WTC11 (cell line): ENCODE measurements around the gene AGMAT. TPM values are rescaled to one million over a fixed set of nuclear protein-coding genes. Genes with fewer than 3 reads are reported as not detected.

Source experiments
- ATAC-seq: fragments of 200-7000 bp; cut with Tn5 transposase; 2 replicates; pipeline ENCODE4 v1.10.0; 2021; ENCODE audit warnings: mild to moderate bottlenecking, moderate library complexity
- Bru-seq: library from RNA; stranded (reverse); fragments of 400-500 nt; gene quantifications from one replicate; lab custom pipeline; 2021; lab: Mats Ljungman, UMichigan
- CTCF ChIA-PET: fragments of 300-600 bp; sonication (Branson Sonifier 250); formaldehyde crosslinking; loops from one replicate; lab custom pipeline; 2021; ENCODE audit warnings: antibody characterized with exemption; lab: Charles Lee
- POLR2A ChIA-PET: fragments of 350-600 bp; sonication (Branson Sonifier 250); formaldehyde crosslinking; loops from one replicate; lab custom pipeline; 2021; ENCODE audit warnings: antibody characterized with exemption; lab: Charles Lee
- DNase-seq: peaks from one replicate; pipeline ENCODE4 v3.0.0; 2021; ENCODE audit warnings: low spot score
- H3K27ac Mint-ChIP-seq: 2 replicates; pipeline ENCODE4 v1.8.0; 2021; ENCODE audit warnings: mixed read lengths
- H3K27me3 Mint-ChIP-seq: 2 replicates; pipeline ENCODE4 v1.8.0; 2021; ENCODE audit warnings: low read depth, mild to moderate bottlenecking, moderate library complexity, mixed read lengths
- H3K36me3 Mint-ChIP-seq: 2 replicates; pipeline ENCODE4 v1.8.0; 2021; ENCODE audit warnings: mixed read lengths
- H3K4me1 Mint-ChIP-seq: 2 replicates; pipeline ENCODE4 v1.8.0; 2022; ENCODE audit warnings: mixed read lengths
- H3K4me3 Mint-ChIP-seq: 2 replicates; pipeline ENCODE4 v1.8.0; 2021; ENCODE audit warnings: mild to moderate bottlenecking, moderate library complexity, mixed read lengths
- H3K9me3 Mint-ChIP-seq: 2 replicates; pipeline ENCODE4 v1.8.0; 2021; ENCODE audit warnings: mixed read lengths
- CTCF ChIP-seq: fragments of 200-600 bp; IDR thresholded peaks from 2 replicates; pipeline ENCODE4 v1.8.0; 2022; ENCODE audit warnings: antibody characterized with exemption
- ERG ChIP-seq: fragments of 250-450 bp; sonication (Bioruptor Pico); IDR thresholded peaks from 2 replicates; pipeline ENCODE4 v1.8.0; 2021; ENCODE audit warnings: mild to moderate bottlenecking
- ESRRA ChIP-seq: sonication (generic); formaldehyde crosslinking; IDR thresholded peaks from 2 replicates; pipeline ENCODE4 v1.8.1; 2022; ENCODE audit warnings: mild to moderate bottlenecking, missing genetic modification reagents, borderline replicate concordance
- FOXP4 ChIP-seq: sonication (generic); formaldehyde crosslinking; IDR thresholded peaks from 2 replicates; pipeline ENCODE4 v1.8.0; 2022; ENCODE audit warnings: mild to moderate bottlenecking, missing genetic modification reagents
- GABPB1 ChIP-seq: sonication (generic); formaldehyde crosslinking; IDR thresholded peaks from 2 replicates; pipeline ENCODE4 v1.8.1; 2023; ENCODE audit warnings: mild to moderate bottlenecking, missing genetic modification reagents
- GTF2I ChIP-seq: fragments of 250-450 bp; sonication (Bioruptor Pico); conservative IDR thresholded peaks from 2 replicates; pipeline ENCODE4 v1.4.0; 2021; ENCODE audit warnings: mild to moderate bottlenecking
- HMGXB4 ChIP-seq: sonication (generic); formaldehyde crosslinking; IDR thresholded peaks from 2 replicates; pipeline ENCODE4 v1.8.1; 2023; ENCODE audit warnings: mild to moderate bottlenecking, moderate library complexity, missing genetic modification reagents
- MAX ChIP-seq: sonication (generic); formaldehyde crosslinking; IDR thresholded peaks from 2 replicates; pipeline ENCODE4 v1.8.0; 2022; ENCODE audit warnings: mild to moderate bottlenecking, missing genetic modification reagents
- MLX ChIP-seq: sonication (generic); formaldehyde crosslinking; IDR thresholded peaks from 2 replicates; pipeline ENCODE4 v1.8.1; 2023; ENCODE audit warnings: mild to moderate bottlenecking, missing genetic modification reagents, moderate library complexity
- MYBL2 ChIP-seq: sonication (generic); formaldehyde crosslinking; IDR thresholded peaks from 2 replicates; pipeline ENCODE4 v1.8.1; 2023; ENCODE audit warnings: mild to moderate bottlenecking, moderate library complexity, missing genetic modification reagents
- NFYB ChIP-seq: sonication (generic); formaldehyde crosslinking; conservative IDR thresholded peaks from 2 replicates; pipeline ENCODE4 v1.8.0; 2022; ENCODE audit warnings: low read depth, missing genetic modification reagents
- SP1 ChIP-seq: sonication (generic); formaldehyde crosslinking; conservative IDR thresholded peaks from 2 replicates; pipeline ENCODE4 v1.8.1; 2022; ENCODE audit warnings: missing genetic modification reagents
- TCF7 ChIP-seq: sonication (generic); formaldehyde crosslinking; IDR thresholded peaks from 2 replicates; pipeline ENCODE4 v1.8.0; 2022; ENCODE audit warnings: mild to moderate bottlenecking, low read depth, missing genetic modification reagents, moderate library complexity
- USF2 ChIP-seq: sonication (generic); formaldehyde crosslinking; IDR thresholded peaks from 2 replicates; pipeline ENCODE4 v1.8.1; 2023; ENCODE audit warnings: mild to moderate bottlenecking, missing genetic modification reagents, moderate library complexity
- ZBTB43 ChIP-seq: sonication (generic); formaldehyde crosslinking; IDR thresholded peaks from 2 replicates; pipeline ENCODE4 v1.8.1; 2023; ENCODE audit warnings: mild to moderate bottlenecking, missing genetic modification reagents
- ZMAT4 ChIP-seq: fragments of 250-450 bp; sonication (Bioruptor Pico); IDR thresholded peaks from 2 replicates; pipeline ENCODE4 v1.9.0; 2021; ENCODE audit warnings: mild to moderate bottlenecking
- long read RNA-seq, 3 experiments: library from RNA in 1 of 3; library from capped mRNA in 1 of 3; library from polyadenylated mRNA in 1 of 3; unstranded in 2 of 3; stranded (forward) in 1 of 3; transcript quantifications; one replicate each; pipeline ENCODE4 v2.0.0, GENCODE V29; 2021
- total RNA-seq: library from RNA; stranded (reverse); gene quantifications from 3 replicates; pipeline ENCODE4 v1.2.3, GENCODE V29; 2021

AGMAT gene
- total RNA-seq: 4.9 to 5.6 TPM (median 5.5 TPM) in 3 replicates
- Bru-seq, nascent RNA: percentile 45 among the genes with signal in this experiment
- long read RNA-seq, experiment 1, transcript AGMAT-201 (7 exons, 2,500 nt): major isoform, 6 of 8 reads
- long read RNA-seq, experiment 1, partial matches to known transcripts: 0 of 8 reads
- long read RNA-seq, experiment 1, other reads (novel, unspliced or antisense): 2 of 8 reads
- long read RNA-seq, experiment 2, transcript AGMAT-201 (7 exons, 2,500 nt): major isoform, 5 of 6 reads
- long read RNA-seq, experiment 2, partial matches to known transcripts: 1 of 6 reads
- long read RNA-seq, experiment 2, other reads (novel, unspliced or antisense): 0 of 6 reads
- long read RNA-seq, experiment 3, partial matches to known transcripts: 0 of 2 reads
- long read RNA-seq, experiment 3, other reads (novel, unspliced or antisense): 0 of 2 reads

GRCh38 chr1:15584489-15585363 lies at the start of gene AGMAT:
Gene AGMAT (minus strand): TSS chr1:15585051. CDS start chr1:15584967, 84 bp downstream.
- H3K4me1 Mint-ChIP-seq: no peaks in the 10 kb centered on the region
- TF ChIP-seq HMGXB4 (CRISPR knock-in tag): peak; percentile 93
- no peak for TF ChIP-seq MLX (CRISPR knock-in tag)
- TF ChIP-seq MAX: peak; percentile 90
- TF ChIP-seq ESRRA: no peak
- peak; percentile 41; the same call in 1 of the 2 replicates for TF ChIP-seq SP1
- peak; percentile 22; the same call in 1 of the 2 replicates for TF ChIP-seq USF2 (CRISPR knock-in tag)
- peak; percentile 70; the same call in 1 of the 2 replicates for TF ChIP-seq MYBL2 (CRISPR knock-in tag)
- TF ChIP-seq GABPB1 (CRISPR knock-in tag): peak; percentile 58
- 0 out of 2 replicates have a peak, but pooled peaks have one; percentile 46 for TF ChIP-seq ZBTB43 (CRISPR knock-in tag)
- no peak for TF ChIP-seq ZMAT4 (CRISPR knock-in tag)
- peak; percentile 16; the same call in 1 of the 2 replicates for TF ChIP-seq CTCF
- 0 out of 2 replicates have a peak, but pooled peaks have one; percentile 51 for TF ChIP-seq GTF2I
- peak; percentile 31; the same call in 1 of the 2 replicates for TF ChIP-seq TCF7 (CRISPR knock-in tag)
- TF ChIP-seq ERG (CRISPR knock-in tag): no peak
- peak; percentile 45; the same call in 1 of the 2 replicates for TF ChIP-seq FOXP4
- TF ChIP-seq NFYB (CRISPR knock-in tag): 0 out of 2 replicates have a peak, but pooled peaks have one; percentile 14
- H3K27me3 Mint-ChIP-seq: no peaks in the 10 kb centered on the region
- peaks cover 7% of the 10 kb centered on the region for H3K36me3 Mint-ChIP-seq
- peak; percentile 85 for DNase-seq
- H3K4me3 Mint-ChIP-seq: peak within 1 kb of the TSS; percentile 67
- peaks cover 7% of the 10 kb centered on the region for H3K9me3 Mint-ChIP-seq
- peak; percentile 90 for ATAC-seq
- CTCF ChIA-PET: interaction anchor here (0.6 to 1.0 kb wide), 7 partner anchors 8 to 158 kb away, joined by 3 to 8 read pairs (median 4); partner anchors contain the start of genes CASP9 and TMEM82
- H3K27ac Mint-ChIP-seq: no peak within 1 kb of the TSS
- POLR2A ChIA-PET: interaction anchor here (0.6 kb wide), 1 partner anchor 45 kb away, joined by 5 read pairs; no protein-coding TSS in a partner anchor
